IMR-90 (cell line): ENCODE data around the gene DNAH3. TPM values are rescaled to one million over a fixed set of nuclear protein-coding genes. Genes with fewer than 3 reads are reported as not detected.

Source experiments
- ATAC-seq: fragments of 200-7000 bp; cut with Tn5 transposase; 2 replicates; pipeline ENCODE4 v1.9.1; 2020; ENCODE audit warnings: low read depth, mild to moderate bottlenecking, moderate library complexity
- BruUV-seq: library from RNA; stranded (reverse); fragments of 400-500 nt; replicated peaks from 2 replicates; lab custom pipeline; 2021; lab: Mats Ljungman, UMichigan
- CTCF ChIA-PET: fragments of 300-600 bp; formaldehyde crosslinking; extraction: SDS; loops from one replicate; lab custom pipeline; 2021; ENCODE audit warnings: antibody characterized with exemption; lab: Yijun Ruan, JAX
- POLR2A ChIA-PET: fragments of 300-600 bp; sonication (Branson Sonifier 250); formaldehyde crosslinking; loops from one replicate; lab custom pipeline; 2022; ENCODE audit warnings: antibody characterized with exemption; ENCODE audit not compliant: unreplicated experiment; lab: Charles Lee
- DNase-seq: peaks from one replicate; pipeline ENCODE4 v3.0.0; 2013
- H2AFZ ChIP-seq: replicated peaks from 2 replicates; pipeline ENCODE3; 2013; ENCODE audit warnings: low read length, mild to moderate bottlenecking; ENCODE audit not compliant: poor library complexity
- H2AK5ac ChIP-seq: 2 replicates; pipeline ENCODE4 v1.6.1; 2013; ENCODE audit warnings: low read depth, low read length, inconsistent platforms
- H2AK9ac ChIP-seq: replicated peaks from 2 replicates; pipeline ENCODE3; 2013; ENCODE audit warnings: mild to moderate bottlenecking, low read depth, low read length, moderate library complexity; ENCODE audit not compliant: poor library complexity
- H2BK120ac ChIP-seq: 2 replicates; pipeline ENCODE4 v1.6.1; 2013; ENCODE audit warnings: low read depth, low read length, inconsistent platforms
- H2BK15ac ChIP-seq: 3 replicates; pipeline ENCODE4 v1.6.1; 2013; ENCODE audit warnings: low read depth, low read length, inconsistent platforms
- H2BK20ac ChIP-seq: 2 replicates; pipeline ENCODE4 v1.6.1; 2013; ENCODE audit warnings: low read depth, mild to moderate bottlenecking, inconsistent platforms, low read length, moderate library complexity
- H2BK5ac ChIP-seq: 2 replicates; pipeline ENCODE4 v1.6.1; 2013; ENCODE audit warnings: mild to moderate bottlenecking, low read depth, low read length, inconsistent platforms; ENCODE audit not compliant: poor library complexity, severe bottlenecking
- H3K14ac ChIP-seq: replicated peaks from 2 replicates; pipeline ENCODE4 v1.6.1; 2013; ENCODE audit warnings: low read depth, low read length, inconsistent platforms
- H3K18ac ChIP-seq: 2 replicates; pipeline ENCODE4 v1.6.1; 2013; ENCODE audit warnings: low read depth, low read length, control low read depth
- H3K23ac ChIP-seq: 2 replicates; pipeline ENCODE4 v1.6.1; 2013; ENCODE audit warnings: low read depth, low read length, inconsistent platforms
- H3K27ac ChIP-seq: 2 replicates; pipeline ENCODE4 v1.5.1; 2013; ENCODE audit warnings: mild to moderate bottlenecking, control low read depth, low read length; ENCODE audit not compliant: insufficient read depth
- H3K27me3 ChIP-seq: 2 replicates; pipeline ENCODE4 v1.6.1; 2013; ENCODE audit warnings: low read length; ENCODE audit not compliant: control insufficient read depth, insufficient read depth
- H3K36me3 ChIP-seq: 2 replicates; pipeline ENCODE4 v1.6.1; 2013; ENCODE audit warnings: low read length, mixed read lengths; ENCODE audit not compliant: control insufficient read depth, insufficient read depth
- H3K4ac ChIP-seq: 2 replicates; pipeline ENCODE4 v1.6.1; 2013; ENCODE audit warnings: low read depth, low read length, inconsistent platforms
- H3K4me1 ChIP-seq: 2 replicates; pipeline ENCODE4 v1.6.1; 2013; ENCODE audit warnings: low read length, mixed read lengths; ENCODE audit not compliant: control insufficient read depth, insufficient read depth
- H3K4me2 ChIP-seq: 2 replicates; pipeline ENCODE4 v1.6.1; 2013; ENCODE audit warnings: low read depth, mild to moderate bottlenecking, control low read depth, low read length, moderate library complexity
- H3K4me3 ChIP-seq: 2 replicates; pipeline ENCODE4 v1.5.1; 2013; ENCODE audit warnings: low read depth, mild to moderate bottlenecking, control low read depth, low read length, moderate library complexity; ENCODE audit not compliant: insufficient read depth
- H3K56ac ChIP-seq: 2 replicates; pipeline ENCODE4 v1.6.1; 2013; ENCODE audit warnings: low read length, inconsistent platforms; ENCODE audit not compliant: insufficient read depth; ENCODE audit errors: extremely low read depth
- H3K79me1 ChIP-seq, 2 experiments: 2 replicates each; pipeline ENCODE4 v1.6.1; 2013; ENCODE audit warnings: low read length in 2 of 2, inconsistent platforms in 1 of 2, low read depth in 1 of 2
- H3K9ac ChIP-seq: 2 replicates; pipeline ENCODE4 v1.6.1; 2013; ENCODE audit warnings: low read depth, low read length, control low read depth
- H3K9me1 ChIP-seq: 2 replicates; pipeline ENCODE4 v1.6.1; 2013; ENCODE audit warnings: low read length, inconsistent platforms; ENCODE audit not compliant: insufficient read depth
- H3K9me3 ChIP-seq: 2 replicates; pipeline ENCODE4 v1.6.1; 2013; ENCODE audit warnings: low read length; ENCODE audit not compliant: control insufficient read depth, insufficient read depth
- H4K20me1 ChIP-seq: 2 replicates; pipeline ENCODE4 v1.6.1; 2013; ENCODE audit warnings: low read length, inconsistent platforms; ENCODE audit not compliant: insufficient read depth
- H4K5ac ChIP-seq: 2 replicates; pipeline ENCODE4 v1.6.1; 2013; ENCODE audit warnings: mild to moderate bottlenecking, low read depth, low read length, control low read depth
- H4K8ac ChIP-seq, 2 experiments: 2 replicates each; pipeline ENCODE4 v1.6.1; 2013; ENCODE audit warnings: low read depth in 2 of 2, low read length in 2 of 2, control low read depth in 1 of 2, inconsistent platforms in 1 of 2
- H4K91ac ChIP-seq: 2 replicates; pipeline ENCODE4 v1.6.1; 2013; ENCODE audit warnings: low read depth, low read length, inconsistent platforms; ENCODE audit not compliant: insufficient read depth
- MAFK ChIP-seq: IDR thresholded peaks from 2 replicates; pipeline ENCODE4 v1.6.1; 2012; ENCODE audit warnings: low read depth, low read length, improper control_type of control experiment
- MXI1 ChIP-seq: IDR thresholded peaks from 2 replicates; pipeline ENCODE4 v1.6.1; 2012; ENCODE audit warnings: low read depth, mild to moderate bottlenecking, low read length, moderate library complexity, borderline replicate concordance
- WGBS, 2 experiments: methylation state at CpG; one replicate each; pipeline versions ENCODE4 v1.1.5 to v1.1.7; 2013; ENCODE audit warnings: missing lambda C conversion rate in 2 of 2; ENCODE audit not compliant: insufficient read length in 1 of 2; ENCODE audit errors: extremely low coverage in 2 of 2; 5-methylcytosine and 5-hydroxymethylcytosine counted together
- dilution Hi-C: fragments of 300-500 bp; cut with HindIII; formaldehyde crosslinking; loops from one replicate; pipeline ENCODE4 v1.14.3; 2018; ENCODE audit warnings: low sequenced_read_pairs; ENCODE audit not compliant: unreplicated experiment
- in situ Hi-C: fragments of 300-500 bp; cut with MboI; formaldehyde crosslinking; loops from 3 replicates; pipeline ENCODE4 v1.14.3; 2019; ENCODE audit warnings: low sequenced_read_pairs, inconsistent platforms, mixed read lengths
- intact Hi-C: fragments of 100-400 bp; cut with micrococcal nuclease; formaldehyde crosslinking; loops from 2 replicates; pipeline ENCODE4 v1.10.0; 2022
- polyA plus RNA-seq, 3 experiments: library from polyadenylated mRNA; depleted of rRNA; stranded (reverse); fragments of >200 nt; gene quantifications; 2 replicates each; pipeline ENCODE4 v1.2.3, GENCODE V29; 2012; ENCODE audit warnings: low replicate concordance in 1 of 3
- total RNA-seq: library from RNA; depleted of rRNA; stranded (reverse); fragments of >200 nt; gene quantifications from 2 replicates; pipeline ENCODE4 v1.2.3, GENCODE V29; 2012

DNAH3 gene
- total and polyA plus RNA-seq, 2 of the 4 experiments (the other 2 are of a cell fraction): not detected

DNA sequence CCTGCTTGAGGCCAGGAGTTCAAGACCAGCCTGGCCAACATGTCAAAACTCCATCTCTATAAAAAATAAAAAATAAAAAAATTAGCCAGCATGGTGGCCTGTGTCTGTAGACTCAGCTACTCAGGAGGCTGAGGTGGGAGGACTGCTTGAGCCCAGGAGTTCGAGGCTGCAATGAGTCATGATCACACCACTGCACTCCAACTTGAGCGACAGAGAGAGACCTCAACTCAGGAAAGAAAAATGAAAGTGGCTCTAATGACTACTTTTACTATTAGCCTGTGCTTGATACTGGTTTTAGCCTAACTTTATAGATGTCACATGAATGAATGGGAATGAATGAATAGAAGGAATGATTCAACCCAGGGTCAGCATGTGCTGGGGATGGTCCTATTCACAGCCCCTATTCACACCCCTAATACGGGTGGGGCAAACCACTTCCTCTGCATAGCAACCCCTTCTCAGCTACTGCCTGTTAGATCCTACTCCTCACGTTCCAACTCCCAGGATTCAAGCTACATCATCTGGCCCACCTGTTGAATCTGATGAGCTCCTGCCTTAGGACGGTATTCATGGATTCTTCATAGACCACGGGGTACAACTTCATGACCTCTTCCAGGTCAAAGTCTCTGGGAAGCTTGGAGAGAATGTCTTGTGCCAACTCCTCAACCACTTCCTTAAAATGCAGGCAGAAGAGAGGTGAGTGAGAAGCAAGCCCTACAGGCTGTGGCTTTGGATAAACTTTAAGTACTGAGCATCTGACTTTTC is 209.6 kb downstream of the DNAH3 start:
- Histone ChIP-seq H3K27ac (no peak overlapping the region), H3K36me3 (no peaks in the 10 kb centered on the region), H3K79me1 (no peaks in the 10 kb centered on the region), H3K56ac (no peak overlapping the region), H3K23ac (no peak overlapping the region), H4K20me1 (no peaks in the 10 kb centered on the region), H2AK9ac (no peak overlapping the region), H3K9ac (no peak overlapping the region), H3K18ac (no peak overlapping the region), H3K4ac (no peak overlapping the region), H2BK120ac (no peak overlapping the region), H2BK5ac (no peak overlapping the region), H3K4me3 (no peak overlapping the region), H2BK15ac (no peak overlapping the region), H4K91ac (no peak overlapping the region), H3K4me1 (no peaks in the 10 kb centered on the region), H3K9me3 (no peaks in the 10 kb centered on the region), H2AK5ac (no peak overlapping the region), H3K27me3 (no peaks in the 10 kb centered on the region; the same call in 1 of the 2 replicates), H2AFZ (no peak overlapping the region), H4K5ac (no peak overlapping the region), H3K4me2 (no peak overlapping the region), H3K14ac (no peak overlapping the region), H2BK20ac (no peak overlapping the region), H4K8ac (no peak overlapping the region), H3K9me1 (no peaks in the 10 kb centered on the region)
- TF ChIP-seq MXI1 (no peak), MAFK (no peak)
- in situ Hi-C loops (no loop called here), intact Hi-C loops (no loop called here), dilution Hi-C loops (no loop called here)
- ATAC-seq (no peak), DNase-seq (no peak)
- ChIA-PET POLR2A (interaction anchor here (0.6 kb wide), 1 partner anchor 69 kb away, joined by 5 read pairs; no protein-coding TSS in a partner anchor), CTCF (no interaction called here)
- no TSS peak for BruUV-seq
- no CpG with 5 or more reads among the region's 6 CpGs for WGBS, 2 experiments
